ENCODE measurements around the gene PPP1R15B. TPM values are rescaled to one million over a fixed set of nuclear protein-coding genes. Genes with fewer than 3 reads are reported as not detected.
A peak's percentile ranks its signal among the peaks of the same experiment; 100 is the strongest.
"Not testable (repeated sequence)": the region's sequence is repeated elsewhere in the genome, so short reads cannot be mapped to it uniquely, and the experiment has no call there.

PPP1R15B gene
- total RNA-seq, 4 donors from 2014 or later, result 20.5 to 58.9 (median 46.4) TPM

- Histone ChIP-seq H3K4me3 (no peak overlapping the region), H3K27ac (no peak overlapping the region), H3K36me3 (no peaks in the 10 kb centered on the region), H3K27me3 (no peaks in the 10 kb centered on the region), H3K9me3 (no peaks in the 10 kb centered on the region), H3K4me1 (peaks cover 3 to 7% of the 10 kb centered on the region in 2 donors)
- TF ChIP-seq POLR2A (IDR thresholded peaks at IDR 0.05) (no peak), CTCF (IDR thresholded peaks at IDR 0.05) (no peak)
- intact Hi-C loops (cut with DNase I; ENCODE audit: low total_unique reads), result no loop called here
- peak; percentile 4 to 7 for DNase-seq
Measured at GRCh38 chr1:204426971-204427701, 15.5 kb upstream of the PPP1R15B start.

- no peaks in the 10 kb centered on the region for H3K36me3 ChIP-seq
- peaks cover 0 to 1% of the 10 kb centered on the region in 2 donors for H3K4me1 ChIP-seq
- H3K27ac ChIP-seq, result no peak overlapping the region
- DNase-seq, result peak in 1 of 2 donors; percentile 3
- TF ChIP-seq POLR2A (IDR thresholded peaks at IDR 0.05) (no peak), CTCF (IDR thresholded peaks at IDR 0.05) (no peak)
- no peaks in the 10 kb centered on the region for H3K9me3 ChIP-seq
- intact Hi-C loops (cut with DNase I; ENCODE audit: low total_unique reads), result no loop called here
- H3K4me3 ChIP-seq, result no peak overlapping the region
- no peaks in the 10 kb centered on the region for H3K27me3 ChIP-seq
Measured at GRCh38 chr1:204426474-204426873, 14.9 kb upstream of the PPP1R15B start.

- H3K27ac ChIP-seq, result no peak overlapping the region
- TF ChIP-seq POLR2A (IDR thresholded peaks at IDR 0.05), result no peak
- no peak for TF ChIP-seq CTCF (IDR thresholded peaks at IDR 0.05)
- no peaks in the 10 kb centered on the region for H3K4me1 ChIP-seq
- peak; percentile 7 for DNase-seq
- H3K27me3 ChIP-seq, result no peaks in the 10 kb centered on the region
- no peak overlapping the region for H3K4me3 ChIP-seq
- no peaks in the 10 kb centered on the region for H3K36me3 ChIP-seq
- H3K9me3 ChIP-seq, result no peaks in the 10 kb centered on the region
- intact Hi-C loops (cut with DNase I; ENCODE audit: low total_unique reads), result no loop called here
Measured at GRCh38 chr1:204426035-204426436, 14.4 kb upstream of the PPP1R15B start.

- H3K4me1 ChIP-seq, result no peaks in the 10 kb centered on the region
- H3K27ac ChIP-seq, result no peak overlapping the region
- no peaks in the 10 kb centered on the region for H3K36me3 ChIP-seq
- peak in 1 of 2 donors; percentile 12 for DNase-seq
- no peak for TF ChIP-seq CTCF (IDR thresholded peaks at IDR 0.05)
- TF ChIP-seq POLR2A (IDR thresholded peaks at IDR 0.05), result no peak
- no peak overlapping the region for H3K4me3 ChIP-seq
- no peaks in the 10 kb centered on the region for H3K27me3 ChIP-seq
- intact Hi-C loops (cut with DNase I; ENCODE audit: low total_unique reads), result no loop called here
- H3K9me3 ChIP-seq, result no peaks in the 10 kb centered on the region
Measured at GRCh38 chr1:204424621-204425020, 13.0 kb upstream of the PPP1R15B start.

- not testable (repeated sequence) for H3K36me3 ChIP-seq, H3K4me1 ChIP-seq
Measured at GRCh38 chr1:204422061-204422705, 10.6 kb upstream of the PPP1R15B start.

More at GRCh38 chr1:204422061-204422705, 10.6 kb upstream of the PPP1R15B start:
- intact Hi-C loops (cut with DNase I; ENCODE audit: low total_unique reads); H3K4me3 ChIP-seq; H3K27me3 ChIP-seq; H3K9me3 ChIP-seq: not testable (repeated sequence)
- peak overlapping the region; percentile 5 to 61 for H3K27ac ChIP-seq
- DNase-seq, result peak in 1 of 2 donors; percentile 8

Data from uterus (tissue), 4 donors.